HG03175 (cell line): ENCODE results near the gene SMCO4.
"Not testable (repeated sequence)": the region's sequence is repeated elsewhere in the genome, so short reads cannot be mapped to it uniquely, and the experiment has no call there.

Source experiments
- ATAC-seq: cut with Tn5 transposase; IDR thresholded peaks from one replicate; pipeline ENCODE4 v1.9.1; 2021; ENCODE audit warnings: mild to moderate bottlenecking, moderate library complexity; ENCODE audit not compliant: unreplicated experiment

SMCO4 gene

GRCh38 chr11:93543292-93543977, at the start of gene SMCO4:
Gene SMCO4 (minus strand): TSS chr11:93543391. CDS start chr11:93479189, 64,202 bp downstream.
- peak; percentile 75 for ATAC-seq

GRCh38 chr11:93591247-93591898, 48.2 kb upstream of the SMCO4 start:
- ATAC-seq, result peak; percentile 86

DNA sequence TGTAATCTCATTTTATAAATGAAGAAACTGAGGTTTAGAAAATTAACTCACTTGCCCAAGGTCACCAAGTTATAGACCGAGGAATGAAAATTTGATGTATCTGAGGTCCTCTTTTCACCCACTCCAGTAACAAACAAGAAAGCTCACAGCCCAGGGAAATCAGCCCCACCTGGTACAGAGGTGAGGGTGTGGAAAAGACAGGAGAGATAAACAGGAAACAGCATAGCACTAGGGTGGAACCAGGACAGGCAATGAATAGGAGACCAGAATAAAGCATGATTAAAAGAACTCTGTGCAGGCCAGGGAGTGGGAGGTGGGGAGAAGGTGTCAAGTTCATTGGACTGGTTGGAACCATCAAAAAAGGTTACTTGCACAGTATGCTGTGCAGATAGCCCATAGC, 46.2 kb upstream of the SMCO4 start:
- ATAC-seq, result no peak

- no peak for ATAC-seq
These were observed 44.8 kb upstream of the SMCO4 start for GRCh38 chr11:93587858-93588581.

DNA sequence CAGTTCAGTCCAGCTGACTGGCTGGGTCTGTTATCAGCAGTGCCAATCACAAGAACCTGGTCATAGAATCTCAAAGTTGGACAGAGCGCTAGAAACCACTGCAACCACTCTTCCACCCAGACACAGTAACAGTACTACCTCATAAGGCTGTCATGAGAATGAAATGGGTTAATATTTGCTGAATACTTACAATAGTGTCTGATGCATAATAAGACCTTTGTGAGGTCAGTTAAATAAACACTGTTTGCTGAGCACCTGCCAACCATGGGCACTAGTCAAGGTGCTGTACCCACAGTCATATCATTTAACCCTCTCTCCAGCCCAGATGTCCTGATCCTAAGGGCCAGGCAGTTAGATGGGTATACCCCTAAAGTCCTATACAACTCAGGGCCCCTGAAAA, 44.2 kb upstream of the SMCO4 start:
- ATAC-seq, result not testable (repeated sequence)

DNA sequence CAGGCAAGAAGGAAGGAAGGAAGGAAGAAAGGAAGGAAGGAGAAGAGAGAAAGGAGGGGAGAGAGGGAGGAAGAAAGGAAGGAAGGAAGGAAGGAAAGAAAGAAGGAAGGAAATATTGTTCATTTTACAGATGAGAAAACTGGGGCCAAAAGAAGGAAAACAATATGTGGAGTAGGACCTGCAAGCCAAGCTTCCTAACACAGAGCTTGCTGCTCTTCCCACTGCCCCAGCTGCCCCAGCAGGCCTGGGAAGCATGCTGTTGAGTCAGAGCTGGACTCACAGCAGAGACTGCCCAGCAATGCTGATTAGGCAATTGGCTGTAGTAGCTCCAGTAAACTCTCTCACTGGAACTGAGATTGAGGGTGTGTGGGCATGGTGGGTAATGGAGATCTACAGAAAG, 42.6 kb upstream of the SMCO4 start:
- no peak for ATAC-seq

DNA sequence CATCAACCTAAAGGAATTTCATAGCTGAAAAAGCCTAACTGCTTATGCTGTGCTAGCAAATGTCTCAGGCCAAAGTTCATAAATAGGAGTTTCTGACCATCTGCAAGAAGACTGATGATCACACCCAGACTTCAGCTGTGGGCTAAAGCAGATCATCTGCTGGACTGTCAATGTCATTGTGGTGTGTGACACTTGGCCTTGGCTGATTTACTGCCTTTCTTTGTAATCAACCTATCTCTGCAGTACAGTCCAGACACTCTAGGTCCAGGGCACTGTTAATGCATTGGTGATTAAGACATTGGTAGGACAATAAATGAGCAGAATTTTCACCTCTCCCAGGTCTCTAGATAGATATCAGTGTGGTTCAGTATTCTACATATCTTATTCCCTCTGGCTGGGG, 40.3 kb upstream of the SMCO4 start:
- no peak for ATAC-seq

GRCh38 chr11:93579187-93579751, 36.1 kb upstream of the SMCO4 start:
- no peak for ATAC-seq

DNA sequence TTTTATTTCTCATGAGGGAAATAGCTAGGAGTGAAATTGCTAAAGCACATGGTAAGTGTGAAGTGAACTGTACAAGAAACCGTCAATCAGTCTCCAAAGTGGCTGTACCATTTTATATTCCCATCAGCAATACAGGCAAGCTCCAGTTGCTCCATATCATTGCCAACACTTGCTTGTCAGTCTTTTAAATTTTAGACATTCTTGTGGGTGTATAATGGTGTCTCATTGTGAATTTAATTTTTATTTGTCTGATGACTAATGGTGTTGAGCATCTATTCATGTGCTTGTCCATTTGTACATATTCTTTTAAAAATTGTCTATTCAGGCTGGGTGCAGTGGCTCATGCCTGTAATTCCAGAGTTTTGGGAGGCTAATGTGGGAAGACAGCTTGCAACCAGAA, 34.1 kb upstream of the SMCO4 start:
- ATAC-seq, result no peak

DNA sequence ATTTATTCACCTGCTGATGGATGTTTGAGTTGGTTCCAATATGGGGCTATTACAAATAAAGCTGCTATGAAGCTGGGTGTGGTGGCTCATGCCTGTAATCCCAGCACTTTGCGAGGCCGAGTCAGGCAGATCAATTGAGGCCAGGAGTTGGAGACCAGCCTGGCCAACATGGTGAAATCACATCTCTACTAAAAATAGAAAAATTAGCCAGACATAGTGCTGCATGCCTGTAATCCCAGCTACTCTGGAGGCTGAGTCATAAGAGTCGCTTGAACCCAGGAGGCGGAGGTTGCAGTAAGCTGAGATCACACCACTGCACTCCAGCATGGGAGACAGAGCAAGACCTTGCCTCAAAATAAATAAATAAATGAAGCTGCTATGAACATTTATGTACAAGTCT, 33.7 kb upstream of the SMCO4 start:
- not testable (repeated sequence) for ATAC-seq

DNA sequence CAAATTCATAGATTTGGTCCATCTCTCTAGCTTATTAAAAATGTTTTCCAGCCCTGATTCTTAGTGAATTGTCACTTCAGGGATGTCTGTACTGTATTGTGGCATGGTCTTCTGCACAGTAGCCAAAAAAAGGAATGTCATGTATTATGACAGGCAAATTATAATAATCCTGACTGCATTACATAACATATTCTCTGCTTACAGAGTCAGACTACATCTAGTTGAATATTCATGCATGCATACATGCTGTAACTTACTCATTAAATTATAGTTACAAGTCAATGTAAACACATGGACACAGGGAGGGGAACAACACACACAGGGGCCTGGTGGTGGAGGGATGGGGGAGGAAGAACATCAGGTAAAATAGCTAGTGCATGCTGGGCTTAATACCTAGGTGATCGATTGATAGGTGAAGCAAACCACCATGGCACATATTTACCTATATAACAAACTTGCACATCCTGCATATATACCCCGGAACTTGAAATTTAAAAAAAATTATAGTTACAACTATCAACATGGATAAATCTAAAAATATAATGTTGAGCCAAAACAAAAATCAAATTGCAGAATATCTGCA, 31.5 kb upstream of the SMCO4 start:
- ATAC-seq, result no peak

DNA sequence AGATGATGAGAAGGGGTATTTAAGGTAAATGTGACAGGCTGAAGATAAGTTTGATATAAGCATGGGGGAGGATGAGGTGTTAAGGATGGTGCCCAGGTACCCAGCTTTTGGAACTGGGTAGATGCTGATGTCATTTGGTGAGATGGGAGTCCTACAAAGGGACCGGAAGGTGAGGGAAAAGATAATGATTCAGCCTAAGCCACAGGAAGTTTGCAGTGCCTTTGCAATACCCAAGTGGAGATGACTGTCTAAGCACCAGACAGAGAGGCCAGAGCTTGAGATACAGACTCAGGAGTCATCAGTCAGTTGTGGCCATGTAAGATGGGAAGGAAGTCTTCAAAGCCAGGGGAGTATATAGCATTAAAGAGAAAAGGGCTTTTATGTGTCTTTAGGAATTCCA, 30.0 kb upstream of the SMCO4 start:
- no peak for ATAC-seq

DNA sequence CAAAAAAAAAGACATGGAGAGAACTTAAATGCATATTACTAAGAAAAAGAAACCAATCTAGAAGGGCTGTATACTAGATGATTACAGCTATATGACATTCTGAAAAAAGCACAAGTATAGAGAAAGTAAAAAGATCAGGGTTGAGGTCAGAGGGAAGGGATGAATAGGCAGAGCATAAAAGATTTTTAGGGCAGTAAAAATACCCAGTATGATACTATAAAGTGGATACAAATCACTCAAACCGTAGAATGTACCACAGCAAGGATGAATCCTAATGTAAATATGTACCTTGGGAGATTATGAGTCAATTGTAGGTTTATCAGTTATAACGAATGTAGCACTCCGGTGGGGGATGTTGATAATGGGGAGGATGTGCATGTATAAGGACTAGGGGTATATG, 29.4 kb upstream of the SMCO4 start:
- no peak for ATAC-seq

- no peak for ATAC-seq
These were observed 29.0 kb upstream of the SMCO4 start for GRCh38 chr11:93572171-93572570.

- no peak for ATAC-seq
These were observed 28.4 kb upstream of the SMCO4 start for GRCh38 chr11:93571612-93572011.

DNA sequence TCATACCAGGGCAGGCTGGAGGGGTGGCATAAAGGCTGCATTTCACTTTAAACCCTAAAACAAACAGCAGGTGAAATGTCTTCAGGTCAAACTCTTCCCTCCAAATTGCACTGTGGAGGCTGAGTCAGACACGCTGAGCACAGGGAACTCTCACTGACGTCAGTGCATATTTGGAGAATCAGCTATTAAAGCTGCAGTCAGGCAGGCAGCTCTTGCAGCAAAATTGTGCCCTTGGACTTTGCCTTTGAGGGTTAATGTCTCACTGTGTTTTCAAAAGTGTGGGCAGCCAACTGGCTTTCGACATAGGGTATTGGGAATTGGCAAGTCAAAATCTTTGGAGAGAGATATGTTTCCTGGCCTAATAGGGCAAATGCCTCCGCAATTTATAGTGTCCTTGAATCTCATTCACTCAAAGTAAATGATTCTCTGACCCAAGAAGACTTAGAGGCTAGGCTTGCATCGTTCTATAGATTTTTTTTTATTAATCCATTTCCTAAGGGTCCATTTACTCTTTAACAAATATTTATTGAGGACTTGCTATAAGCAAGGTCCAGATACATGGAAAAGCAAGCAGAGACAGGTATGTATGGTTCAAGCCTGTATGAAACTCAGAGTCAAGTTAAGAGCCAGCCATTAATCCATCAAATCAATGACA, 27.7 kb upstream of the SMCO4 start:
- no peak for ATAC-seq

GRCh38 chr11:93569496-93569895, 26.3 kb upstream of the SMCO4 start:
- ATAC-seq, result no peak

DNA sequence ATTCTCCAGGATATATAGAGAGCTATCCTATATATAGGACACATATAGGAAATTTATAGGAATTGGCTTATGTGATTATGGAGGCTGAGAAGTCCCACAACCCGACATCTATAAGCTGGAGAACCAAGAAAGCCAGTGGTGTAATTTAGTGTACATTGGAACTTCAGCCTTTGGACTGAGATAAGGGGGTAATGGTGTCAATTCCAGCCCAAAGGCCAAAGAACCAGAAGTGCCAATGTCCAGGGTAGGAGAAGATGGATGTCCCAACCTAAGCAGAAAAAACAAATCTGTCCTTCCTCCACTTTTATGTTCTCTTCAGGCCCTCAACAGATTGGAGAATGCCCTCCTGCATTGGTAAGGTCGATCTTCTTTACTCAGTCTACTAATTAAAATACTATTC, 25.5 kb upstream of the SMCO4 start:
- no peak for ATAC-seq

DNA sequence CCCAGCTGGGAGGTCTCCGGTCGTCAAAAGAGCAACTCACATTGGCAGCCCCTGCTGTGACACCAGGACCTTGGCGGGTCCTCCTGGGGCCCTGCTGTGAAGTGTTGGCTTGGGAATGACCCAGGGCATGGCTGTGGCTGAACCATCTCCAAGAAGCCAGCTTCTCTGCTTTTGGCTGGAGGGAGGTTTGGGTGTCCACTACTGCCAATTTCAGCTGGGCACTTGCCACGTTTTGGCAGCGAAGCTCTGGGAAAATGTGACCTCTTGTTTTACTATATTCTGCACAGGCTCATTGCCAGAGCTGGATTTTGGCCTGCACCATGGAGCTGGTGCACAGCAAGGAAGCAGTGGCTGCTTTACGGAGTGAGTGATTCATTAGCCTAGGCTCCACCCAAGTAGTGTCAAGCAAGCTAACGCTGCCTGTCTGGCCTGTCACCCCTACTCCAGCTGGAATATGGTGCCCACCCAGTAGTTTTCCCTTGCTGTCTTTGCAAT, 24.3 kb upstream of the SMCO4 start:
- no peak for ATAC-seq

- ATAC-seq, result no peak
These were observed 21.7 kb upstream of the SMCO4 start for GRCh38 chr11:93564895-93565294.

GRCh38 chr11:93563857-93564256, 20.7 kb upstream of the SMCO4 start:
- no peak for ATAC-seq
